Measurements from ENCODE around the gene TNFSF13. TPM values are rescaled to one million over a fixed set of nuclear protein-coding genes. Genes with fewer than 3 reads are reported as not detected.

TNFSF13 gene, protein sequence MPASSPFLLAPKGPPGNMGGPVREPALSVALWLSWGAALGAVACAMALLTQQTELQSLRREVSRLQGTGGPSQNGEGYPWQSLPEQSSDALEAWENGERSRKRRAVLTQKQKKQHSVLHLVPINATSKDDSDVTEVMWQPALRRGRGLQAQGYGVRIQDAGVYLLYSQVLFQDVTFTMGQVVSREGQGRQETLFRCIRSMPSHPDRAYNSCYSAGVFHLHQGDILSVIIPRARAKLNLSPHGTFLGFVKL
- total RNA-seq, result 0.11 TPM in 1 of 2 replicates, not detected in the other
- polyA plus RNA-seq (2012), result 1.8 TPM

DNA sequence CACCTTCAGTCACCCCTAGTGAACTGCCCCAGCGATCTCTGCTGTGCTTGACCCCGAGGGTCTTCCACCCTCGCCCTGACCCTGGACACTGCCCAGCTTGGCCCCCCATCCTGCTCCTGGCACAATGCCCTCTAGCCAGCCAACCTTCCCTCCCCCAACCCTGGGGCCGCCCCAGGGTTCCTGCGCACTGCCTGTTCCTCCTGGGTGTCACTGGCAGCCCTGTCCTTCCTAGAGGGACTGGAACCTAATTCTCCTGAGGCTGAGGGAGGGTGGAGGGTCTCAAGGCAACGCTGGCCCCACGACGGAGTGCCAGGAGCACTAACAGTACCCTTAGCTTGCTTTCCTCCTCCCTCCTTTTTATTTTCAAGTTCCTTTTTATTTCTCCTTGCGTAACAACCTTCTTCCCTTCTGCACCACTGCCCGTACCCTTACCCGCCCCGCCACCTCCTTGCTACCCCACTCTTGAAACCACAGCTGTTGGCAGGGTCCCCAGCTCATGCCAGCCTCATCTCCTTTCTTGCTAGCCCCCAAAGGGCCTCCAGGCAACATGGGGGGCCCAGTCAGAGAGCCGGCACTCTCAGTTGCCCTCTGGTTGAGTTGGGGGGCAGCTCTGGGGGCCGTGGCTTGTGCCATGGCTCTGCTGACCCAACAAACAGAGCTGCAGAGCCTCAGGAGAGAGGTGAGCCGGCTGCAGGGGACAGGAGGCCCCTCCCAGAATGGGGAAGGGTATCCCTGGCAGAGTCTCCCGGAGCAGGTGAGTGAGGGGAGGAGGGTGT, at the start of gene TNFSF13:
TNFSF13 (plus strand) TSS at position 207 of the 776 bp plus-strand sequence; CDS start at position 497, 290 bp downstream.
- DNase-seq (ENCODE audit: low read depth), result no peak

DNA sequence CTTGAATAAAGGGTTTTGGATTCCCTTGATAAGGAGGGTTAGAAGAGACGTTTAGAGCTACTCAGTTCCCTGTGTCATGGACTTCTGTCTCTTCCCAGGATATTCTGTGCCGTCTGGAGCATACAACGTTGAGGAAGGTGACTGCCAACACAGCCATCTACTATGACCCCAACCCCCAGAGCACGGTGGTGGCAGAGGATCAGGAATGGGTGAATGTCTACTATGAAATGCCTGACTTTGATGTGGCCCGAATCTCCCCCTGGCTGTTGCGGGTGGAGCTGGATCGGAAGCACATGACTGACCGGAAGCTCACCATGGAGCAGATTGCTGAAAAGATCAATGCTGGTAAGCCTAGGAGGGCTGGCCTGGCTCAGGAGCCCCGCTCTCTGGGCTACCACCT, 49.7 kb upstream of the TNFSF13 start:
- no peak for DNase-seq (ENCODE audit: low read depth)

DNA sequence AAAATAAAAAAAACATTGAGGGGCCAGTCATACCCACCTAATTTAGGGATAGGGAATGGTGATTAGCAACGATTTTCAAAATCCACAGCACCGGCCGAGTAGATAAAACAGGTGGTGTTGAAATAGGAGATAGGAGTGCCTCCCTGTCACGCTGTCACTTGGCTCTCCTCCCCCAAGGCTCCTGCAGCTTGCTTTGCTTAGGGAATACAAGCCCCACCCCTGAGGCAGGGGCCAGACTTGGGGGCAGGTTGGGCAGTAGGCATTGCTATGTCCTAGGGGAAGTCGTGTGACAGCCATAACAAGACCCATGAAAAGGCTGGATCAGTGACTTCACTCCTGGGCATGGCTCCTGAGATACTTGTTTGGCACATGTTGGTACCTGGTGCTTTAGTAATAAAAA, 48.6 kb upstream of the TNFSF13 start:
- peak; percentile 16 for DNase-seq (ENCODE audit: low read depth)

DNA sequence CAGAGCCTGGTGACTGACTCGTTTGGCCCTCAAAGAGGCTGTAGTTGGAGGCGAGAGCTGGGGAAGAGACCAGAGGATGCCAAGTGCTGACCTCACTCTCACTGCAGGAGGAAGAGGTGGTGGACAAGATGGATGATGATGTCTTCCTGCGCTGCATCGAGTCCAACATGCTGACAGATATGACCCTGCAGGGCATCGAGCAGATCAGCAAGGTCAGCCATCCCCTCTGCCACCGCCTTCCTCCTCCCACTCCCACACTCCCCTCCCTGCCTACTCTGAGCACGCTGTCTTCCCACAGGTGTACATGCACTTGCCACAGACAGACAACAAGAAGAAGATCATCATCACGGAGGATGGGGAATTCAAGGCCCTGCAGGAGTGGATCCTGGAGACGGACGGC, 47.4 kb upstream of the TNFSF13 start:
- DNase-seq (ENCODE audit: low read depth), result no peak

DNA sequence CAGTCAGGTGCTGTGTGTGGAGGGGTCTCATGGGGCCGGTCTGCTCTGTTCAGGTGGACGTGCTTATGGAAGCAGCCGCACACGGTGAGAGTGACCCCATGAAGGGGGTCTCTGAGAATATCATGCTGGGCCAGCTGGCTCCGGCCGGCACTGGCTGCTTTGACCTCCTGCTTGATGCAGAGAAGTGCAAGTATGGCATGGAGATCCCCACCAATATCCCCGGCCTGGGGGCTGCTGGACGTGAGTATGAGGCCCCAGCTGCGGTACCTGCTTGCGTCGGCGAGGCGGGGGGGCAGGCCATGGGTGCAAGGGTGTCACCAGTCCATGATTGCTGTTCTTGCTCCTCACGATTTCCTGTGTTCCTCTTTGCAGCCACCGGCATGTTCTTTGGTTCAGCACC, 46.4 kb upstream of the TNFSF13 start:
- no peak for DNase-seq (ENCODE audit: low read depth)

DNA sequence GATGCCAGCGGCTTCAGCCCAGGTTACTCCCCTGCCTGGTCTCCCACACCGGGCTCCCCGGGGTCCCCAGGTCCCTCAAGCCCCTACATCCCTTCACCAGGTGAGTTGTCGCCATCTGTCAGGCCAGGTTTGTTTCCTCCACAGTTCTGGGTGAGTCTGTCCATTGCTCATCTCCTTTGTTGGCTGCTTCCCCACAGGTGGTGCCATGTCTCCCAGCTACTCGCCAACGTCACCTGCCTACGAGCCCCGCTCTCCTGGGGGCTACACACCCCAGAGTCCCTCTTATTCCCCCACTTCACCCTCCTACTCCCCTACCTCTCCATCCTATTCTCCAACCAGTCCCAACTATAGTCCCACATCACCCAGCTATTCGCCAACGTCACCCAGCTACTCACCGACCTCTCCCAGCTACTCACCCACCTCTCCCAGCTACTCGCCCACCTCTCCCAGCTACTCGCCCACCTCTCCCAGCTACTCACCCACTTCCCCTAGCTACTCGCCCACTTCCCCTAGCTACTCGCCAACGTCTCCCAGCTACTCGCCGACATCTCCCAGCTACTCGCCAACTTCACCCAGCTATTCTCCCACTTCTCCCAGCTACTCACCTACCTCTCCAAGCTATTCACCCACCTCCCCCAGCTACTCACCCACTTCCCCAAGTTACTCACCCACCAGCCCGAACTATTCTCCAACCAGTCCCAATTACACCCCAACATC, 45.6 kb upstream of the TNFSF13 start:
- no peak for DNase-seq (ENCODE audit: low read depth)

DNA sequence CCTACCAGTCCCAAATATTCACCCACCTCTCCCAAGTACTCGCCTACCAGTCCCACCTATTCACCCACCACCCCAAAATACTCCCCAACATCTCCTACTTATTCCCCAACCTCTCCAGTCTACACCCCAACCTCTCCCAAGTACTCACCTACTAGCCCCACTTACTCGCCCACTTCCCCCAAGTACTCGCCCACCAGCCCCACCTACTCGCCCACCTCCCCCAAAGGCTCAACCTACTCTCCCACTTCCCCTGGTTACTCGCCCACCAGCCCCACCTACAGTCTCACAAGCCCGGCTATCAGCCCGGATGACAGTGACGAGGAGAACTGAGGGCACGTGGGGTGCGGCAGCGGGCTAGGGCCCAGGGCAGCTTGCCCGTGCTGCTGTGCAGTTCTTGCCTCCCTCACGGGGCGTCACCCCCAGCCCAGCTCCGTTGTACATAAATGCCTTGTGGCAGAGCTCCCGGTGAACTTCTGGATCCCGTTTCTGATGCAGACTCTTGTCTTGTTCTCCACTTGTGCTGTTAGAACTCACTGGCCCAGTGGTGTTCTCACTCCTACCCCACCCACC, 44.6 kb upstream of the TNFSF13 start:
- no peak for DNase-seq (ENCODE audit: low read depth)

DNA sequence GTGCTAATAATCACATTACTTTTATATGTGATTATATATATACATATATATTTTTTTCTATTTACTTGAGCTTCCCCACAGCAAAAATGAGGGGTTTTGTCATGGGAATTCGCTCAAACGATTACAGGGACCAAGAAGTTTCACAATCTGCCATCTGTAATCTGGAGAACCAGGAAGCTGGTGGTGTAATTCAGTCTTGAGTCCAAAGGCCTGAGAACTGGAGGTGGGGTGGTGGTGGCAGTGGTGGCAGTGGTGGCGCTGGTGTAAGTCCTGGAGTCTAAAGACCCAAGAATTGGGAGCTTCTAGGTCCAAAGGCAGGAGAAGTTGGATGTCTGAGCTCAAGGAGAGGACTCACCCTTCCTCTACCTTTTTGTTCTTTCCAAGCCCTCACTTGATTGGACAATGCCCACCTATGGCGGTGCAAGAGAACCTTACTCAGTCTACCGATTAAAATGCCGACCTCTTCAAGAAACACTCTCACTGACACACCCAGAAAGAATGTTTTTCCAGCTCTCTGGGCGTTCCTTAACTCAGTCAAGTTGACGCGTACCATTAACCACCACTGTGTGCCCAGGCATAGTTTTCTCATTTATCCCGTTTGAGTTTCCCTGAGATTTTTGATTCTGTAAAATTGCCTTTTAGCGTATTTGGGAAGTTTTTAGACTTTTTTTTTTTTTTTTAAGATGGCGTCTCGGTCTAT, 42.5 kb upstream of the TNFSF13 start:
- DNase-seq (ENCODE audit: low read depth), result no peak

DNA sequence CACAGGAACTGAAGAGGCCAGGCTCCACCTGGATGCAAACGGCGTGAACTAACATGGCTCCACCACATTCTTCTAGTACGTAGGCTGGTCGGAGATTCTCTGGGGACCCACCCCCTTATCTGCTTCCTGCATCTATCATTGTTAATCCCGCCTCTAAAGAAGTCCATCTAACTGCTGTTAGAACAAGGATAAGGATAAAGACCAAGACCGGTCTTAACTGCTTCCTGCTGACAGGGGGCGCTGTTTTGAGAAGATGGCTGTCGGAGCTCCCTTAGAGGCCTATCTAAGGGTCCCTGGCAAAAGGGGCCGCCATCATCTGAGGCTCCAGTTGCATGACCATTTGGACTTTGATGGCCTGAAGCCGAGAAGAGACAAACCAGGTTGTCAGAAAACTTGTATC, 35.5 kb upstream of the TNFSF13 start:
- no peak for DNase-seq (ENCODE audit: low read depth)

DNA sequence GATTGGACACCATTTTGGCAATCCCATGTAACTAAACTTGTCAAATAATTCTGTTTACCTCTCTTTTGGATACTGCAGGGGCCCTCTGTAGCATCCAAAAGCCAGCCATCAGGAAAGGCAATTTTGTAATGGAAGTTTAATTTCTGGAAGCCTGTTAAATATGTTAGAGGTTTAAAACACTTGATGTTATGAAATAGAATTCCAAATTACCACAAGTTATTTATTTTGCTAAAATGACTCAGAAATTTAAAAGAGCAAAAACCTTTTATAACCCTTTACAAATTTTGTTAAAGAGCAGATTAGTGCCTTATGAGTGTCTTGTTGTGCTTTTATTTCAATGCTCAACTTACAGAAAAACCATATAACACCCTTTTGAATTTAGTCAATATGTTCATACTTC, 29.7 kb upstream of the TNFSF13 start:
- no peak for DNase-seq (ENCODE audit: low read depth)

DNA sequence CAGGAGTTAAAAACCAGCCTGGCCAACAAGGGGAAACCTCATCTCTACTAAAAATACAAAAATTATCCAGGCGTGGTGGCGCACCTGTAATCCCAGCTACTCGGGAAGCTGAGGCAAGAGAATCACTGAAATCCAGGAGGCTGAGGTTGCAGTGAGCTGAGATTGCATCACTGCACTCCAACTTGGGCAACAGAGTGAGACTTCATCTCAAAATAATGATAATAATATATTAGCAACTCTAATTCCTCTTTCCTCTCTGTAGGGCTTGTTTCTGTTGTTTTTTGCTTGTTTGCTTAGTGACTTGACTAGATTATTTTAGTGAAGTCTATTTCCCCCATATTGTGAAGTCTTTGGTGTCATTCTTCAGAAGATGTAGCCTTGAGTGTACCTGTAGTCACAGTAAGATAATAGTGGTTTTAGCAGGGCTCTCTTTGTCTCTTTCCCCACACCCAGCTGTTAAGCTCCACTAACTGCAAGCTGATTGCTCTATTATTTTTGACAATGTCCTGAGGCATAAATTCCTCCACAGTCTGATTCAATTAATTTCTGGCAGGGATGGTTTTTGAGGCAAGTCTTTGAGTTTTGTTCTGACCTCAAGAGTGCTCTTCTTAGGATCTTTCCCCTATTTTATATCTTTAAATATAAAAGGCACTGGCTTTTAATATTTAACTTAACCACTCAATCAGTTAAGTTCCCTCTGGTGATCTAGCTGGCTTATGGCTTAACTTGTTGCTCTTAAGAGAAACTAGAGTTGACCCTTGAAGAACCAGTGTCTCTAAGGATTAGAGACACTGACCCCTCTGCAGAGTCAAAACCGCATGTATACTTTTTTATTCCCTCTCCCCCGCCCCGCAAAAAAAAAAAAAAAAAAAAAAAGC, 28.3 kb upstream of the TNFSF13 start:
- DNase-seq (ENCODE audit: low read depth), result no peak

DNA sequence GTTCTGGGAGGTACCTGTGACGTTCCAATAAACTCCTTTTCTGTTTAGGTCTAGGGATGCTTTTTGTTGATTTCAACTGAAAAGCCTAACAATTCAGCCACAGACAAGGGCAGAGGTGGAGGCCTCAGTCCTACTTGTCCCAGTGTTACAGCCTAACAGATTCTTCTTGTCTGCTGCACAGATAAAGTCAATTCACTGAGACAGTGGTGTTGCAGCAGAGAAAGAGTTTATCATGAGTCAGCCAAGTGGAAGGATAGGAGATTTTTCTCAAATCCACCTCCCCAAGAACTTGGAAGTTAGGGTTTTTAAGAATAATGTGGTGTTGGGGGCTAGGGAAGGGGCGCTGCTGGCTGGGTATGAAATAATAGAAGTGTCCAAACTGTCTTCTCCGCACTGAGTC, 20.5 kb upstream of the TNFSF13 start:
- no peak for DNase-seq (ENCODE audit: low read depth)

DNA sequence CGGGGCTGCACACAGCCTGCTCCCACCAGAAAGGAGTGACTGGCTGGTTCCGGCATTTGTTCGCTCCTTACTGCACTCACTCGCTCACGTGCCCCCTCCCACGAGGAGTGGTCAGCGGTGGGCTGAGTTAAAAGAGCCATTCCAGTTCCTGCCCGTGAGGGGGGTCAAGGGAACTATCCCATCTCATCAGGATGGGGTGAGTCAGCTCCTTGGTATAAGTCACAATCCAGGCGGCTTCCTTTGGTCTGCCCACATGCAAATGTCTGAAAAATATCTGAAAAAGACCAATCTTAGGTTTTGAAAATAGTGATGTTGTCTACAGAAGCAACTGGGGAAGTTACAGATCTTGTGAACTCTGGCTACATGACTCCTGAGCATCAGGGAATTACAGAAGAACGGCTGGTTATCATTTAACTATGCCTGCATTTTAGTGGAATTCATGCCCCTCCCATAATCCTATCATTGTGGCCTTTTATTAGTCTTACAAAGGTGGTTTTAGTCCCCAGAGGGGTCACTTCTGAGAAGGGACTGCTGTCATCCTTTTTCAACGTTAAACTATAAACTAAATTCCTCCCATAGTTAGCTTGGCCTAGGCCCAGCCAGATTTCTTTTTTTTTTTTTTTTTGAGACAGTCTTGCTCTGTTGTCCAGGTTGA, 19.5 kb upstream of the TNFSF13 start:
- DNase-seq (ENCODE audit: low read depth), result no peak

DNA sequence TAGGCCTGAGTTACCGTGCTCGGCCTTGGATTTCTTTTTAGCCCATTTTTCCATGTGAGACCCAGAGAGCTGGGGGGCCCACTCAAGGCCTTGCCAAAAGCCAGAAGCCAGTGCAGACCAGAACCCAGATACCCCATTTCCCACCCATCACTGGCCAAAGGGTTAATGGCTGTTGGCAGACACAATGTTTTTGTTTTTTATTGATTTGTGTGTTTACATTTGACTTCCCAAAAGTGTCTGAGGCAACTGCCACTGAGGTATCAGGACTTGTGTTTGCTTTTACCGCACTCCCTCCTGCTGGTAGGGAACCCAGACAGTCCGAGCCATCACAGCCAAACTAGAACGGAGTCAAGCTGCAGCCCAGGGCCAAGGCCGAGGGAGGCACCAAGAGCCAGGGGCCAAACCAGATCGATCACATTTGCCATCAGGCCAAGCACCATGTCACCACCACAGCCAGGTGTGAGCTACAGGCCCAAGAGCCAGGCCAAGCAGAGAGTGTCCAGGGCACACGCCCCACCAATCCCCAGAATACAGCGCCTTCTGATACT, 17.4 kb upstream of the TNFSF13 start:
- no peak for DNase-seq (ENCODE audit: low read depth)

DNA sequence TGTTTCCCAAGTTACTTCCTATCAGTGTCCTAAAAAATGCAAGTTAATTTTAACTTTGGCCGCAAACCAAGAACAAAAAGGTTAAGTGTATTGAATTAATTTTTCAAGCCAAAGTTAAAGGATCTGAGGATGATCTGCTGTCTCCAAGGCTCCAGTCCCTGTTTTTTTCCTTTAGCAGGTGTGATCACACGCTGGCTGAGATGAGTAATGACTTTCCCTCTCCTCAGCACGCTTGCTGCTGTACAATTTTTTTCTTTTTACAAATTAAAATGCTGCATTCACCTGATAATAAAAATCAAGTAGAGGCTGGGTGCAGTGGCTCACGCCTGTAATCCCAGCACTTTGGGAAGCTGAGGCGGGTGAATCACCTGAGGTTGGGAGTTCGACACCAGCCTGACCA, 13.6 kb upstream of the TNFSF13 start:
- no peak for DNase-seq (ENCODE audit: low read depth)

DNA sequence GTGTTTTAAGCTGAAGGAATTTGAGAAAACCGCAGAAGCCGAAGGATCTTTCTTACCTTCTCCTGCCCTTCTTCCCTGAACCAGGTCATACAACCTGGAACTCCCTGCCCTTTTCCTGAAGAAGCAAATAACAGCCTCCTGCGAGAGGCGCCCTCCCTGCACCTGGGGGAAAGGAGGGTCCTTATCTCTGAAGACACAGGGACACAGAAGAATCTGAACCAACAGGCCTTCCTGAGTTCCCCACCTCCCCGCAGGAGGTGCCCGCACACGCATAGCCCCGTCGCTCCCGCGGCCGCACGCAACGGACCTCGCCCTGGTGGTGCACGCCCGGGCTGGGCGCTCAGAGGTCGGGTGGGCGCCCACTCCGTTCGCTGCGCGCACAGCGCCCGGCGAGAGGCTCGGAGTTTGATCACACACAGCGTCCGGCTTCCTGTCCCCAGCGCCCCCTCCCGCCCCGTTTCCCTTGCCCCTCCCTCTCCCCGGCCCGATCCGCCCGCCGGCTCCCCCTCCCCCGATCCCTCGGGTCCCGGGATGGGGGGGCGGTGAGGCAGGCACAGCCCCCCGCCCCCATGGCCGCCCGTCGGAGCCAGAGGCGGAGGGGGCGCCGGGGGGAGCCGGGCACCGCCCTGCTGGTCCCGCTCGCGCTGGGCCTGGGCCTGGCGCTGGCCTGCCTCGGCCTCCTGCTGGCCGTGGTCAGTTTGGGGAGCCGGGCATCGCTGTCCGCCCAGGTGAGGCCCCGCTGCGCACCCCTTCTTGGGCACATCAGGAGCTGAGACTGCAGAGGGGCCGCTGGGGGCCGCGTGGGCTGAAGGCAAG, 9.8 kb upstream of the TNFSF13 start, which contains the start of gene TNFSF12:
TNFSF12 (plus strand) TSS at position 474 of the 816 bp plus-strand sequence; CDS start at position 570, 96 bp downstream.
- peak; percentile 30 for DNase-seq (ENCODE audit: low read depth)

DNA sequence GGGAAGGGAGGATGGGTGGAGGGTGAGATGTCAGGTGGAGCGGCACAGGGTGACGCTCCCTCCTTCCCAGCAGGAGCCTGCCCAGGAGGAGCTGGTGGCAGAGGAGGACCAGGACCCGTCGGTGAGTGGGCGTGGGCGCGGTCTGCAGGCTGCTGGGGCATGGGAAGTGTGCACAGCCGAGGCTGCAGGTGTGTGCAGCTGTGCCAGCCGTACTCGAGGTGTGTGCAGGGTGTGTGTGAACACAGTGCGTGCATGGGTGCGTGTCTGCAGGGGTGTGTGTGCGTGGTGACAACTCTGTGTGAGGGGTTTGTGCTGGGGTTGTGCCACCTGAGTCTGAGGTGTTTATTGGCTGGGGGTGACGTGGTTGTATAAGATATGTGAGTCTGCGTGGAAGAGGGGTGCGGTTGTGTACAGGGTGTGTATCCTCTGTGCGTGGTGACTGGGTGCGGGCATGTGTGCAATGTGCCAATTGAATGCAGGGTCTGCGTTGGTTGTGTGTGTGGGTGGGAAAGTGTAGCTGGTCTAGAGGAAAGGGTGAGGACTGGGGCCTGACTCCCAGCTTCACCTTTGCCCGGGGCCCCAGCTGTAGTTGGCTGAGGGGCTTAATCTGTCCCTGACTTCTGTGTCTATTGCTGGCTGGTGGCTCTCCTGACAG, 9.0 kb upstream of the TNFSF13 start:
- DNase-seq (ENCODE audit: low read depth), result no peak

DNA sequence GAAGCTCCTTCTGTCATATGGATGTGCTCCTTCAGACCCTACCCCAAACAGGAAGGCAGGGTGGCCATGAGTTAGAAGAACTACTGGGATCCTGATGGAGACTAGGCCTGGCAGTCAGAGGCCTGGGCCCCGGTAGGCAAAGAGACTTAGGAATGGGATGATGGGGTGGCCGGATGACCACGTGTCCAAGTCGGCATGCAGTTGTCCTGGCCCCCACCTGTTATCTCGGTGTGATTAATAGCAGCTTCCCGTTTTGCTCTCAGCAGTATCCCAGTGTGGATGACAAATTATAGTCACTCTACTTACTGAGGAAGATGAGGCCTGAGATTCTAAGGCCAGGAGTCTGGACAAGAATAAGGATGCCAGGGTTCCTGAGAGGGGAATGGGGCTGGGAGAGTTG, 8.2 kb upstream of the TNFSF13 start:
- DNase-seq (ENCODE audit: low read depth), result peak; percentile 56
